OCI-LY1 (cell line): ENCODE results near the gene ZFYVE19.

ENCODE experiments used
- CTCF ChIP-seq: fragments of 200-600 bp; sonication (generic), shearing (Covaris generic); IDR thresholded peaks from 2 replicates; pipeline ENCODE4 v1.5.1; 2017; ENCODE audit warnings: mild to moderate bottlenecking, antibody characterized with exemption, low read length, moderate library complexity, mixed read lengths
- EZH2 ChIP-seq: fragments of 200-600 bp; sonication (generic), shearing (Covaris generic); IDR thresholded peaks from 2 replicates; pipeline ENCODE4 v1.8.0; 2017; ENCODE audit warnings: borderline replicate concordance, mixed run types, mild to moderate bottlenecking, antibody characterized with exemption, low read length, moderate library complexity, mixed read lengths

- TF ChIP-seq CTCF = no peak
- TF ChIP-seq EZH2 = no peak
Measured at GRCh38 chr15:40843261-40843884, 36.5 kb downstream of the ZFYVE19 start.
